HCT116 (cell line): ENCODE results near the gene SLC38A9.

Experiments
- ATF3 ChIP-seq: IDR thresholded peaks from 2 replicates; pipeline ENCODE4 v1.6.1; 2012
- CBX3 ChIP-seq: IDR thresholded peaks from 2 replicates; pipeline ENCODE4 v1.6.1; 2012; ENCODE audit warnings: low read depth
- CEBPB ChIP-seq: IDR thresholded peaks from 2 replicates; pipeline ENCODE4 v1.6.1; 2012; ENCODE audit warnings: low read depth
- CTCF ChIP-seq, 3 experiments: fragments of 200-600 bp in 1 of 3; sonication (generic) in 1 of 3; IDR thresholded peaks in 2 of 3; conservative IDR thresholded peaks in 1 of 3; 2 replicates each; pipeline ENCODE4 v1.5.1; 2012 to 2017; ENCODE audit warnings: low read depth in 2 of 3, low read length in 2 of 3, antibody characterized with exemption in 1 of 3, borderline replicate concordance in 1 of 3, control low read depth in 1 of 3, mild to moderate bottlenecking in 1 of 3, mixed read lengths in 1 of 3, mixed run types in 1 of 3, moderate library complexity in 1 of 3; ENCODE audit not compliant: insufficient read depth in 1 of 3
- EZH2 ChIP-seq: fragments of 200-600 bp; sonication (generic); IDR thresholded peaks from 2 replicates; pipeline ENCODE4 v1.6.1; 2017; ENCODE audit warnings: antibody characterized with exemption, mixed run types
- MAX ChIP-seq: IDR thresholded peaks from 2 replicates; pipeline ENCODE4 v1.6.1; 2012
- POLR2A ChIP-seq: IDR thresholded peaks from 2 replicates; pipeline ENCODE4 v1.7.0; 2011; ENCODE audit warnings: borderline replicate concordance; ENCODE audit not compliant: insufficient read depth, insufficient read length; ENCODE audit errors: extremely low read depth
- POLR2AphosphoS5 ChIP-seq: IDR thresholded peaks from 2 replicates; pipeline ENCODE4 v1.6.1; 2011; ENCODE audit warnings: mild to moderate bottlenecking, low read depth, low read length, moderate library complexity
- SP1 ChIP-seq: IDR thresholded peaks from 2 replicates; pipeline ENCODE4 v1.6.1; 2012; ENCODE audit warnings: low read depth
- TF ChIP-seq, protein P1 (sequence below): IDR thresholded peaks from 2 replicates; pipeline ENCODE4 v1.6.1; 2011; ENCODE audit warnings: mild to moderate bottlenecking, low read length, moderate library complexity; ENCODE audit not compliant: insufficient replicate concordance; ENCODE audit errors: extremely low read depth

GRCh38 chr5:55600086-55600485 is 112.0 kb downstream of the SLC38A9 start:
- TF ChIP-seq EZH2 (no peak), CEBPB (no peak), CTCF (IDR thresholded peaks at IDR 0.05 in 2 of 3, conservative IDR thresholded peaks at IDR 0.05 in 1 of 3; ENCODE audit: borderline replicate concordance in 1 of 3, insufficient read depth in 1 of 3, low read depth in 2 of 3, low read length in 2 of 3) (no peak), MAX (no peak), POLR2A (no peak), SP1 (no peak), ATF3 (no peak), POLR2AphosphoS5 (no peak), CBX3 (no peak)
- TF ChIP-seq, protein P1, sequence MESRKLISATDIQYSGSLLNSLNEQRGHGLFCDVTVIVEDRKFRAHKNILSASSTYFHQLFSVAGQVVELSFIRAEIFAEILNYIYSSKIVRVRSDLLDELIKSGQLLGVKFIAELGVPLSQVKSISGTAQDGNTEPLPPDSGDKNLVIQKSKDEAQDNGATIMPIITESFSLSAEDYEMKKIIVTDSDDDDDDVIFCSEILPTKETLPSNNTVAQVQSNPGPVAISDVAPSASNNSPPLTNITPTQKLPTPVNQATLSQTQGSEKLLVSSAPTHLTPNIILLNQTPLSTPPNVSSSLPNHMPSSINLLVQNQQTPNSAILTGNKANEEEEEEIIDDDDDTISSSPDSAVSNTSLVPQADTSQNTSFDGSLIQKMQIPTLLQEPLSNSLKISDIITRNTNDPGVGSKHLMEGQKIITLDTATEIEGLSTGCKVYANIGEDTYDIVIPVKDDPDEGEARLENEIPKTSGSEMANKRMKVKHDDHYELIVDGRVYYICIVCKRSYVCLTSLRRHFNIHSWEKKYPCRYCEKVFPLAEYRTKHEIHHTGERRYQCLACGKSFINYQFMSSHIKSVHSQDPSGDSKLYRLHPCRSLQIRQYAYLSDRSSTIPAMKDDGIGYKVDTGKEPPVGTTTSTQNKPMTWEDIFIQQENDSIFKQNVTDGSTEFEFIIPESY, result no peak
